ENCODE measurements around the gene COL6A5.

Gene COL6A5

DNA sequence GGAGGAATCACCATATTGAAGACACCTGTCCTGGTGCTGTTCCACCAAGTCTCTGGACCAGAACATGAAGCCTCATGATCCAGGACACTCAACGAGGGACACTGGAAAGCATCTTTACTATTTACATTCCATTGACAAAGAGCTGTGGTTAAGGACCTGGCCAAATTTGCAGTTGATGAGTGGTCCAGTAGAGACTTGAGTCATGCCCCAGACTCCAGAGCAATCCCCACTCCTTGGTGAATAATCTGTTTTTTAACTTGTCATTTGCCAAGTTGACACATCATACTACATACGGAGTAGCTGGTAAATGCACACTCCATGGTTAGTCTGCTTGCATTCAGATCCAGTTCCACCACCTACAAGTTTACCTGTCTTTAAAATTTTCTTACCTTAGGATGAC lies 170.3 kb downstream of the COL6A5 start:
- DNase-seq (ENCODE audit: insufficient read length, low spot score) (no peak), FAIRE-seq (no peak)

DNA sequence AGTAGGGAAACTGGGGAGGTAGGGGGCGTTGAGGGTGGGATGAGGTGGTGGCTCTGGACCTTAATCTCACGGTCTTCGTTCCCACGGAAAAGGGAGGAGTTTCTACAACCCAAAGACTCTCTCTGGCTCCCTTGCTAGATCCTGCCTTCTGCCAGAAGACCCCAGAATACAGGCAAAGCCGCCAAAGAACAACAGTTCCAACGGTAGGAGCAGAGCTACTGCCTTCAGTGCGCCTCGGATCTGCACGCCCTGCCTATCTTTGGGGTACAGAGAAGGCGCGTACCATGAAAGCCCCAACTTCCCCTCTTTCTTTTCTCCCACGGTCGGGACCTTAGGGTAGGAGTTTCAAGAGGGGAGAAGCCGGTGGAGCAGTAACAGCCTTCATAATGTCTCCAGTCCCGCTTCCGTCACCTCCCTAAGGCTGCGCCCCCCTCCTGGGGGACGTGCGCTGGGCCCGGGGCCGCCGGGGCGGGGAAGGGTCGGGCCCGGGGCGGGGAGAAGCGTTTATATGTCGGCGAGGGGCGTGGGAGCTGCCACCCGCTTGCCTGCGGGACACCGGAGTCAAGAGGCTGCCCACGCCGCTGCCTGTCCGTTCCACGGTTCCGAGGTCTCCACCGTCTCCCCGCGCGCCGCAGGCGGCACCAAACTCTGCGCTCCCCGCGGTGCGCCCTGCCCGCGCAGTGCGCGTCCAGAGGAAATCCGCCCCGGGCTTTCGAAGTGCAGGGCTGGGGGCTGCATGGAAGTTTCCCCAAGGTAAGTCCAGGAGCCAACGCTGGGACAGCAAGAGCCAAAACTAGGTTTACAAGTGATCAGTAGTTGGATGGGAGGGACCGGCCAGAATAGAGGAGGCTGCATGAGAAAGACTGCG lies 171.4 kb downstream of the COL6A5 start, which contains the start of gene COL6A6:
Gene COL6A6, plus strand, starts transcription at position 533 of the 868 bp plus-strand sequence. CDS start 43,188 bp downstream, outside the sequence.
- DNase-seq (ENCODE audit: insufficient read length, low spot score) (no peak), FAIRE-seq (no peak)

DNA sequence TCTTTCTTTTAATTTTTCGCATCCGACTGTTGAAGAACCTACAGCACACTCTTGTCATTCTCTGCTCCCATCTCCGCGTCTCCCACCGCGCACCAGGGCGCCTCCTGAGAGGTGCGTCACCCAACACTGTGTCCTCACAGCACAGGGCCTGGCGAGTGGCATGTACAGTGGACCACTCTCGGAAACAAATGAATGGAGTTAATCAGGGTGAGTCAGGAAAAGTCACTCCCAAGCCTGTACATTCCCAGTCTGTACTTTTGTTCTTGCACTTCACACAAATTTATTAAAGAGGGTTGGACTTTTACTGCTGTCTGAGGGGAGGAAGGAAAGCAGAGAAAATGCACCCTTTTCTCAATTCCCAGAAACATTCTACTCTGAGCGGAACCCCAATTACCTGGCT lies 172.1 kb downstream of the COL6A5 start:
- no peak for DNase-seq (ENCODE audit: insufficient read length, low spot score)
- FAIRE-seq = no peak

DNA sequence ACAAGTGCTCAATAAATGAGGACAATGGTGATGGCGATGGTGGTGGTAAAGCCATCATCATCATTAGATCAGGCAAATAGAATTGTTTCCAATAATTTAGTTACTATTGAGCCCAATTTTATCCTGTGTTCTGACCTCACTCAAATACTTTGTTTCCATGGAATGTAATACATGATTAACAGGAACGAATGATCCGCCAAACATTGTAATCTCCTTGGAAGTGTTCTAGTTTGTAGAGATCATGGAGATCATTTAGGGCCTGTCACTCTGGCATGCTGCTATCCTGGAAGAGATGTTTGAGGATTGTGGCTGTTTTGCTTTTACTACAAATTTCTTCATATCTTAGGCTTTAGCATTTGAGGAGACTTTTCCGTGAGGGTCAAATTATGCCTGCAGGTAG lies 174.3 kb downstream of the COL6A5 start:
- DNase-seq (ENCODE audit: insufficient read length, low spot score) (no peak), FAIRE-seq (no peak)

DNA sequence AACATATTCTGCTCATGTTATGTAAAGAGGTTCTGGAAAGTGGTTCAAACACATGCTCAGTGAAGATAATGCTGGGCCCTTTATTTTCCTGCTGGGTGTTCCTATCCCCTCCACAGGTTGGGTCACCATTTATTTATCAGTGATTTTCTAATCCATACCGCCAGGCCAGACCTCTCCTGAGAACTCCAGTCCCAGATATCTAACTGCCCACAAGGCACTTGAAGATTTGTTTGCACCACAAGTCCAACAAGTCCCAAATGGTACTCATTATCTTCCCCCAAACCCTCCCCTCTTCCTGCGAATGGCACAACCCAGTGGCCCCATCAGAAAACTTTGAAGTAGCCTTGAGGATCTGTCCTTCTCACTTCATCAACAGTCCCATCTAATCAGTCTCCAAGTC lies 176.9 kb downstream of the COL6A5 start:
- no peak for DNase-seq (ENCODE audit: insufficient read length, low spot score)
- FAIRE-seq = no peak

DNA sequence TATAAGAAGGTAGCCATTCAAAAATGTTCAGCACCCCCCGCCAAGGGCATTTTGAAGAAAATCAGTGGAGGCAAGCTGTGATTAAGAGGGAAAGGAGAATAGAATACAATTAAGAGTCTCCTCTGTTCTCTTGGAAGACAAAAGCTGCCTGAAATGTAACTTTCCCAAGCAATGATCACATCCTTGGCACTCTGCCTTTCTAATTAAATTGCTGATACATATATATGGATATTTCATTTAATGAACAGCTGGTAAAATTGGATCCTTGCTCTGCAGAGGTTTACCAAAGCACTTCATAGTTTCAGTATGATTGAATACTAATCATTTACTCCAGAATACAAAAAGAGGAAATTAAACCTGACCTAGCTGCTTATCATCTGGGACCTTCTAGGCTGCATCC lies 182.0 kb downstream of the COL6A5 start:
- DNase-seq (ENCODE audit: insufficient read length, low spot score) = no peak
- no peak for FAIRE-seq

DNA sequence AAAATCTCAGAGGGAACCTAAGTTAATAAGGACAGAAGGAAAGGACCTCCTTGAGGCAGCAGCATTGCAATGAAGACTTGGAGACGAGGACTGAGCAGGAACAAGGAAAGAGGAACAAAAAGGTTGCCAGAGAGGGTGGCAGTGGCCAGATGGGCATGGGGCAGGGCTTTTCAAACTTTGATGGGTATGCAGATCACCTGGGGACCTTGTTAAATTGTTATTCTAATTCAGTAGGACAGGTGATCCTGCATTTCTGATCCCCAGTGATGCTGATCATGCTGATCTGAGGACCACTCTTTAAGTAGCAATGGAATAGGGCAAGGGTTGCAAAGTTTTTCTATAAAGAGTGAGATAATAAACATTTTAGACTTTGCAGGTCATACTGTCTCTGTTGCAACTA lies 182.6 kb downstream of the COL6A5 start:
- no peak for FAIRE-seq

DNA sequence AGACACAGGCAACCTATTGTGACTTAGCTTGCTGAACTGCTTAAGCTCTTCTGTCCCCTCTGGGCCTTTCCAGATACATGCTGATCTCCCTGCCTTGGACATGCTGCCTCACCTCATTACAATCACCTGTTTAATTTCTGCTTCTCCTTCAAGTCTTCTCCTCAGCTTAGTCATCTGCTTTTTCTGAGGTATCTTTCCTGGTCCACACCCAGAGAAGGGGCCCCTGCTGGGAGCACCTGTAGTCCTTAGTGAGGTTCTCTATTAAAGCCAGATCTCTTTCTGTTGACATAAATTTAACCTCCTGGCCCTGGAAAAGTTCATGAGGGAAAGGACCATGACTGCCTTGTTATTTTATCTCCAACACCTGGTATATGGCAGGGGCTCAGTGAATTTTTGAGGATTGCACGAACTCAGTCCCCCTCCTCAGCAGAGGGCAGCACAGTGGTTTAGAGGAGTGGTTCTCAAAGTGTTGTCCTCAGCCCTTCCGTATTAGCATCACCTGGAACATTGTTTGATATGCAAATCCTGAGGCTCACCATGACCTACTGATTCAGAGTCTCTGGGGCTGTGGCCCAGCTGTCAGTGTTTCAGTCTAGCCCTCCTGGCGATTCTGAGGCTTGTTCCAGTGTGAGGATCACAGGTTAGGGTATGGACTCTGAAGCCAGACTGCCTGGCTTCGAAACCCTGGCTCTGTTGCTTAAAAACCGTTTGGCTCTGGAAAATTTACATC lies 184.2 kb downstream of the COL6A5 start:
- DNase-seq (ENCODE audit: insufficient read length, low spot score) = no peak
- FAIRE-seq = no peak

More for the DNA sequence above, 182.6 kb downstream of the COL6A5 start:
- no peak for DNase-seq (ENCODE audit: insufficient read length, low spot score)

DNA sequence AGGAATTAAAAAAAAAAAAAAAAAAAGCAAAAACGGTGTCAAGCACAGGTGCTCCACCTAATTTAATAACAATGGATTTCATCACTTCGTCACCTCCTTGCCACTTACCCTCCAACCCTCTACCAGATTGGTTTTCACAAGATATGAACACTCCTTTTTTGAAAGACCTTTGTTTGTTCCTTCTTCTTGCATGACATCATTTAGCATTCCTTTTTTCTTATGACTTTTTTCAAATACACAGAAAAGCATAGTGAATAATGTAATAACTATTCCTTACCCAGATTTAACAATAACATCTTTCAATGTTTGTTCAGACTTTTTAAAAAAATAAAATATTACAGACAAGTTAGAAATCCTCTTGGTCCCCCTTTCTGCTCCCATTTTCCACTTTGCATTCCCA lies 187.8 kb downstream of the COL6A5 start:
- FAIRE-seq (no peak), DNase-seq (ENCODE audit: insufficient read length, low spot score) (no peak)

Measured in GM19239 (cell line).